HEK293 (cell line): ENCODE data around the gene EIF3B.
"Not testable (repeated sequence)": the region's sequence is repeated elsewhere in the genome, so short reads cannot be mapped to it uniquely, and the experiment has no call there.

ENCODE experiments used
- CTCF ChIA-PET: fragments of 350-600 bp; formaldehyde crosslinking; extraction: SDS; loops from one replicate; lab custom pipeline; 2021; ENCODE audit warnings: antibody characterized with exemption; lab: Yijun Ruan, JAX
- POLR2A ChIA-PET: fragments of 300-600 bp; formaldehyde crosslinking; extraction: SDS; loops from one replicate; lab custom pipeline; 2020; ENCODE audit warnings: antibody characterized with exemption, inconsistent platforms; lab: Yijun Ruan, JAX
- H3K27ac ChIP-seq: fragments of 200-500 bp; sonication (Bioruptor generic); 2 replicates; pipeline ENCODE4 v1.5.1; 2014; ENCODE audit warnings: low read depth, low read length, control low read depth, inconsistent platforms; ENCODE audit errors: extremely low read depth
- H3K36me3 ChIP-seq, 2 experiments: fragments of 200-500 bp in 1 of 2; sonication (Bioruptor generic) in 1 of 2; 1 replicate in 1 of 2; 2 replicates in 1 of 2; pipeline ENCODE4 v1.5.1; 2014 to 2017; ENCODE audit warnings: inconsistent platforms in 2 of 2, low read length in 2 of 2; ENCODE audit not compliant: control insufficient read depth in 2 of 2, insufficient read depth in 1 of 2
- H3K4me1 ChIP-seq: fragments of 200-500 bp; sonication (Bioruptor generic); 2 replicates; pipeline ENCODE4 v1.5.1; 2014; ENCODE audit warnings: mild to moderate bottlenecking, low read length, inconsistent platforms; ENCODE audit not compliant: control insufficient read depth, insufficient read depth
- H3K4me3 ChIP-seq: 2 replicates; pipeline ENCODE4 v1.5.1; 2011; ENCODE audit warnings: low read depth, mild to moderate bottlenecking, control low read depth, low read length, moderate library complexity
- H3K9me3 ChIP-seq: fragments of 200-500 bp; sonication (Bioruptor generic); 2 replicates; pipeline ENCODE4 v1.5.1; 2014; ENCODE audit warnings: low read depth, low read length, inconsistent platforms; ENCODE audit not compliant: control insufficient read depth, insufficient read depth
- KLF10 ChIP-seq: fragments of 450-650 bp; IDR thresholded peaks from 2 replicates; pipeline ENCODE4 v1.5.1; 2018; ENCODE audit warnings: missing biosample characterization, mild to moderate bottlenecking, missing genetic modification characterization
- KLF8 ChIP-seq: fragments of 450-650 bp; formaldehyde crosslinking; IDR thresholded peaks from 2 replicates; pipeline ENCODE4 v1.5.1; 2016; ENCODE audit warnings: missing biosample characterization, missing genetic modification characterization
- YY2 ChIP-seq: fragments of 450-650 bp; formaldehyde crosslinking; IDR thresholded peaks from 2 replicates; pipeline ENCODE4 v1.5.1; 2016; ENCODE audit warnings: missing biosample characterization, missing genetic modification characterization
- ZBTB20 ChIP-seq: fragments of 450-650 bp; formaldehyde crosslinking; IDR thresholded peaks from 2 replicates; pipeline ENCODE4 v1.5.1; 2016; ENCODE audit warnings: missing biosample characterization, missing genetic modification characterization
- ZBTB48 ChIP-seq: fragments of 450-650 bp; formaldehyde crosslinking; IDR thresholded peaks from 2 replicates; pipeline ENCODE4 v1.5.1; 2016; ENCODE audit warnings: missing biosample characterization, missing genetic modification characterization
- ZNF747 ChIP-seq: fragments of 450-650 bp; formaldehyde crosslinking; IDR thresholded peaks from 2 replicates; pipeline ENCODE4 v1.5.1; 2016; ENCODE audit warnings: missing biosample characterization, missing genetic modification characterization
- TF ChIP-seq, protein P1 (sequence below): fragments of 450-650 bp; formaldehyde crosslinking; IDR thresholded peaks from 2 replicates; pipeline ENCODE4 v1.5.1; 2016; ENCODE audit warnings: missing biosample characterization, missing genetic modification characterization
- TF ChIP-seq, protein P2 (sequence below): fragments of 450-650 bp; formaldehyde crosslinking; IDR thresholded peaks from 2 replicates; pipeline ENCODE4 v1.5.1; 2017; ENCODE audit warnings: missing biosample characterization, missing genetic modification characterization
- TF ChIP-seq, protein P3 (sequence below): fragments of 450-650 bp; formaldehyde crosslinking; IDR thresholded peaks from 2 replicates; pipeline ENCODE4 v1.5.1; 2016; ENCODE audit warnings: missing biosample characterization, missing genetic modification characterization
- TF ChIP-seq, protein P4 (sequence below): sonication (generic); formaldehyde crosslinking; IDR thresholded peaks from 2 replicates; pipeline ENCODE4 v1.8.1; 2022; ENCODE audit warnings: mild to moderate bottlenecking, moderate library complexity, missing genetic modification reagents

Gene EIF3B

DNA sequence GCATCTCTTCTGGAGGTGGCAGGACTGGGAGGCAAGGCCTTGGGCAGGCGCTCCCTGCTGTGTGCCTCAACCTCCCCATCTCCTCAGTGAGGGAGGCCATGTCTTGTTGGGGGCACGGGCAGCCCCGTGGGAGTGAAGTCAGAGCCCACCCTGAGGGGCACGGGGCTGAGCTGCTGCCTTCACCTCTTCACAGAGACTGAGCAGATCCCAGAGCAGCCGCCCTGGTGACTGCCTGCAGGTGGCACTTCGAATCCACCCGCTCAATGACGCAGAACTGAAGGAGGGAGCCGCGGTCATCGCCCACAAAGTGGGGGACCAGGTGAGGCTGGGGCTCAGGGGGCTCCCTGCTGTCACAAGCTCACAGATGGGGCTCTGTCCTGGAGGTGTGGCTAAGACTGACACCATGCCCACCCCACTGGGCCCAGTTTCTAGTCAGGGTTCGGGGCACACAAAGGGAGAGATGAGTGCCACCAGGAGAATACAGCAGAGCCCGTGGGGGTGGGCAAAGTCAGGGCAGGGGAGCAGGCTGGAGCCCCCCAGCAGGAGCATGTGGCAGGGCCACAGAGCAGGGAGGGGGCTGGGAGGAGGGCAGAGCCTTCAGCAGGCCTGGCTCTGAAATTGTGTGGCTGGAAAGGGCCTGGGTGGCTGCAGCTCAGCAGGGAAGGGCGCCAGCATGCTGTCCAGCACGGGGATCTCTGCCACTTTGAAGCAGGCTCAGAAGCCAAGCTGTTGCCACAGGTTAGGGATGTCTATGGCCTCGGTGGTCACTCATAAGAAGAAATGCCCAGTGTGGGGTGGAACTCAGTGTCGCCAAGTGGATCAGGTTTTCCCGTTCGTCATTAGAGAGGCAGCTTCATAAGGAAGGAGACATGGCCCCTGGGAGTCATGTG lies 30.0 kb downstream of the EIF3B start:
- no peak overlapping the region for H3K4me3 ChIP-seq
- H3K9me3 ChIP-seq: no peaks in the 10 kb centered on the region
- H3K4me1 ChIP-seq: no peaks in the 10 kb centered on the region
- H3K36me3 ChIP-seq: peaks cover 0 to 33% of the 10 kb centered on the region in 2 experiments; a peak in 2 of 3 replicates
- no peak overlapping the region for H3K27ac ChIP-seq
- ChIA-PET POLR2A (interaction anchor here (0.9 to 1.2 kb wide), 2 partner anchors 16 to 18 kb away, joined by 3 to 4 read pairs; partner anchors contain the start of gene CHST12), CTCF (interaction anchor here (0.9 to 1.9 kb wide), 4 partner anchors 28 to 85 kb away, joined by 3 to 7 read pairs (median 4); no protein-coding TSS in a partner anchor)
- TF ChIP-seq, protein P1, sequence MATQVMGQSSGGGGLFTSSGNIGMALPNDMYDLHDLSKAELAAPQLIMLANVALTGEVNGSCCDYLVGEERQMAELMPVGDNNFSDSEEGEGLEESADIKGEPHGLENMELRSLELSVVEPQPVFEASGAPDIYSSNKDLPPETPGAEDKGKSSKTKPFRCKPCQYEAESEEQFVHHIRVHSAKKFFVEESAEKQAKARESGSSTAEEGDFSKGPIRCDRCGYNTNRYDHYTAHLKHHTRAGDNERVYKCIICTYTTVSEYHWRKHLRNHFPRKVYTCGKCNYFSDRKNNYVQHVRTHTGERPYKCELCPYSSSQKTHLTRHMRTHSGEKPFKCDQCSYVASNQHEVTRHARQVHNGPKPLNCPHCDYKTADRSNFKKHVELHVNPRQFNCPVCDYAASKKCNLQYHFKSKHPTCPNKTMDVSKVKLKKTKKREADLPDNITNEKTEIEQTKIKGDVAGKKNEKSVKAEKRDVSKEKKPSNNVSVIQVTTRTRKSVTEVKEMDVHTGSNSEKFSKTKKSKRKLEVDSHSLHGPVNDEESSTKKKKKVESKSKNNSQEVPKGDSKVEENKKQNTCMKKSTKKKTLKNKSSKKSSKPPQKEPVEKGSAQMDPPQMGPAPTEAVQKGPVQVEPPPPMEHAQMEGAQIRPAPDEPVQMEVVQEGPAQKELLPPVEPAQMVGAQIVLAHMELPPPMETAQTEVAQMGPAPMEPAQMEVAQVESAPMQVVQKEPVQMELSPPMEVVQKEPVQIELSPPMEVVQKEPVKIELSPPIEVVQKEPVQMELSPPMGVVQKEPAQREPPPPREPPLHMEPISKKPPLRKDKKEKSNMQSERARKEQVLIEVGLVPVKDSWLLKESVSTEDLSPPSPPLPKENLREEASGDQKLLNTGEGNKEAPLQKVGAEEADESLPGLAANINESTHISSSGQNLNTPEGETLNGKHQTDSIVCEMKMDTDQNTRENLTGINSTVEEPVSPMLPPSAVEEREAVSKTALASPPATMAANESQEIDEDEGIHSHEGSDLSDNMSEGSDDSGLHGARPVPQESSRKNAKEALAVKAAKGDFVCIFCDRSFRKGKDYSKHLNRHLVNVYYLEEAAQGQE: peak; percentile 79
- no peak for TF ChIP-seq ZNF747 (tag by site-specific recombination)

DNA sequence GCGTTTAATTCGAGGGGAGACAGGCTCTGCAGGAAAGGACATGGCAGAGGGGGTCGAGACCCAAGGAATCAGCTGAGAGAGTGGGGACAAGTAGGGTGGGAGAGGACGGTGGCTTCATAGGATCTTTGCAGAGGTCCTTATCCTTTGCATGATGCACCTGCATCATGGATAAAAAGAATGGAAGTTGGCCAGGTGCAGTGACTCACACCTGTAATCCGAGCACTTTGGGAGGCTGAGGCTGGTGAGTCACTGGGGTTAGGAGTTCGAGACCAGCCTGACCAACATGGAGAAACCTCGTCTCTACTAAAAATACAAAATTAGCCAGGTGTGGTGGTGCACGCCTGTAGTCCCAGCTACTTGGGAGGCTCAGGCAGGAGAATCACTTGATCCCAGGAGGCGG lies 31.5 kb downstream of the EIF3B start:
- H3K4me1 ChIP-seq, H3K27ac ChIP-seq, H3K4me3 ChIP-seq, H3K9me3 ChIP-seq: not testable (repeated sequence)
- TF ChIP-seq KLF8 (tag by site-specific recombination): peak; percentile 26; the same call in 1 of the 2 replicates
- POLR2A ChIA-PET: interaction anchor here (0.6 kb wide), 1 partner anchor 37 kb away, joined by 3 read pairs; no protein-coding TSS in a partner anchor
- peaks cover 0 to 18% of the 10 kb centered on the region in 2 experiments; a peak in 2 of 3 replicates for H3K36me3 ChIP-seq
- CTCF ChIA-PET: interaction anchor here (0.9 kb wide), 1 partner anchor 807 kb away, joined by 3 read pairs; no protein-coding TSS in a partner anchor

DNA sequence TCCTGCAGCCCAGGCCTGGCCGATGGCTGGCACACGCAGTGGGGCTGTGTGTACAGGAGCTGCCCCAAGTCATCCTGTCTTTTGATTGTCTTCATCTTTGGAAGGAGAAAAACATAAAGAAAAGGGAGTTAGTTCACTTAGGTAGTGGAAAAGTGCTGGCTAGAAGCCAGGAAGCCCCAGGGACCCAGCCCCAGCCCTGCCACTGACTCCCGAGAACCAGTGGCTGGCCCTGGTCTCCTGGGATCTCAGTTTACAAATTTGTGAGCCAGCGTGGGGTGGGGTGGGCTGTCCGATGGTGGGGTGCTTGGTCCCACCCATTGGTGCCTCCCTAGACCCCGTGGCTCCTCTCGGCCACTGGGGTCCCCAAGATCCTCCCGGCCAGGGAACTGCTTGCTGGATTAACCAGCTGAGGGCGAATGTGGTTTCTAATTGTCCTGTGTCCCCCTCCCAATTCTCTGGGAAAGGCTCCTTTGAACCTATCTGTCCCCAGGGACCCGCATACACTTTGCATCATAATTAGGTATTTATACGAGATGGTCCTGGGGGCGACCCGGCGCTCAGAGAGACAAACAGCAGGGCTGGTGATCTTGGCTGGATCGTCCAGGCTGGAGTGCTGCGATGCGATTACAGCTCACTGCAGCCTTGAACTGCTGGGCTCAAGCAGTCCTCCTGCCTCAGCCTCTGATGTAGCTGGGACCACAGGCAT lies 32.5 kb downstream of the EIF3B start:
- CTCF ChIA-PET: no interaction called here

More for the DNA sequence above, 32.5 kb downstream of the EIF3B start:
- Histone ChIP-seq H3K4me1 (no peaks in the 10 kb centered on the region), H3K27ac (no peak overlapping the region)
- TF ChIP-seq, protein P2, sequence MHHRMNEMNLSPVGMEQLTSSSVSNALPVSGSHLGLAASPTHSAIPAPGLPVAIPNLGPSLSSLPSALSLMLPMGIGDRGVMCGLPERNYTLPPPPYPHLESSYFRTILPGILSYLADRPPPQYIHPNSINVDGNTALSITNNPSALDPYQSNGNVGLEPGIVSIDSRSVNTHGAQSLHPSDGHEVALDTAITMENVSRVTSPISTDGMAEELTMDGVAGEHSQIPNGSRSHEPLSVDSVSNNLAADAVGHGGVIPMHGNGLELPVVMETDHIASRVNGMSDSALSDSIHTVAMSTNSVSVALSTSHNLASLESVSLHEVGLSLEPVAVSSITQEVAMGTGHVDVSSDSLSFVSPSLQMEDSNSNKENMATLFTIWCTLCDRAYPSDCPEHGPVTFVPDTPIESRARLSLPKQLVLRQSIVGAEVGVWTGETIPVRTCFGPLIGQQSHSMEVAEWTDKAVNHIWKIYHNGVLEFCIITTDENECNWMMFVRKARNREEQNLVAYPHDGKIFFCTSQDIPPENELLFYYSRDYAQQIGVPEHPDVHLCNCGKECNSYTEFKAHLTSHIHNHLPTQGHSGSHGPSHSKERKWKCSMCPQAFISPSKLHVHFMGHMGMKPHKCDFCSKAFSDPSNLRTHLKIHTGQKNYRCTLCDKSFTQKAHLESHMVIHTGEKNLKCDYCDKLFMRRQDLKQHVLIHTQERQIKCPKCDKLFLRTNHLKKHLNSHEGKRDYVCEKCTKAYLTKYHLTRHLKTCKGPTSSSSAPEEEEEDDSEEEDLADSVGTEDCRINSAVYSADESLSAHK (tag by site-specific recombination): 0 out of 2 replicates have a peak, but pooled peaks have one; percentile 29
- no peak for TF ChIP-seq ZBTB20
- no peak for TF ChIP-seq YY2 (tag by site-specific recombination)
- TF ChIP-seq, protein P3, sequence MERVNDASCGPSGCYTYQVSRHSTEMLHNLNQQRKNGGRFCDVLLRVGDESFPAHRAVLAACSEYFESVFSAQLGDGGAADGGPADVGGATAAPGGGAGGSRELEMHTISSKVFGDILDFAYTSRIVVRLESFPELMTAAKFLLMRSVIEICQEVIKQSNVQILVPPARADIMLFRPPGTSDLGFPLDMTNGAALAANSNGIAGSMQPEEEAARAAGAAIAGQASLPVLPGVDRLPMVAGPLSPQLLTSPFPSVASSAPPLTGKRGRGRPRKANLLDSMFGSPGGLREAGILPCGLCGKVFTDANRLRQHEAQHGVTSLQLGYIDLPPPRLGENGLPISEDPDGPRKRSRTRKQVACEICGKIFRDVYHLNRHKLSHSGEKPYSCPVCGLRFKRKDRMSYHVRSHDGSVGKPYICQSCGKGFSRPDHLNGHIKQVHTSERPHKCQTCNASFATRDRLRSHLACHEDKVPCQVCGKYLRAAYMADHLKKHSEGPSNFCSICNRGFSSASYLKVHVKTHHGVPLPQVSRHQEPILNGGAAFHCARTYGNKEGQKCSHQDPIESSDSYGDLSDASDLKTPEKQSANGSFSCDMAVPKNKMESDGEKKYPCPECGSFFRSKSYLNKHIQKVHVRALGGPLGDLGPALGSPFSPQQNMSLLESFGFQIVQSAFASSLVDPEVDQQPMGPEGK (tag by site-specific recombination): no peak
- no peak for TF ChIP-seq KLF10 (tag by site-specific recombination)
- no peak for TF ChIP-seq ZBTB48 (tag by site-specific recombination)
- TF ChIP-seq, protein P4, sequence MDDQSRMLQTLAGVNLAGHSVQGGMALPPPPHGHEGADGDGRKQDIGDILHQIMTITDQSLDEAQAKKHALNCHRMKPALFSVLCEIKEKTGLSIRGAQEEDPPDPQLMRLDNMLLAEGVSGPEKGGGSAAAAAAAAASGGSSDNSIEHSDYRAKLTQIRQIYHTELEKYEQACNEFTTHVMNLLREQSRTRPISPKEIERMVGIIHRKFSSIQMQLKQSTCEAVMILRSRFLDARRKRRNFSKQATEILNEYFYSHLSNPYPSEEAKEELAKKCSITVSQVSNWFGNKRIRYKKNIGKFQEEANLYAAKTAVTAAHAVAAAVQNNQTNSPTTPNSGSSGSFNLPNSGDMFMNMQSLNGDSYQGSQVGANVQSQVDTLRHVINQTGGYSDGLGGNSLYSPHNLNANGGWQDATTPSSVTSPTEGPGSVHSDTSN: no peak
- TF ChIP-seq, all 188 proteins: peak for 1
- H3K9me3 ChIP-seq: no peaks in the 10 kb centered on the region
- H3K4me3 ChIP-seq: no peak overlapping the region
- POLR2A ChIA-PET: interaction anchor here (1.4 kb wide), 1 partner anchor 145 kb away, joined by 3 read pairs; the partner anchor contains the start of genes MRM2 and NUDT1
- H3K36me3 ChIP-seq: peaks cover 0 to 9% of the 10 kb centered on the region in 2 experiments; a peak in 2 of 3 replicates
